Mammary epithelial cell (primary cell): Measurements from ENCODE around the gene DNAJA3.

ENCODE experiments used
- CTCF ChIP-seq, 2 donors: IDR thresholded peaks in 1 of 2; conservative IDR thresholded peaks in 1 of 2; 2 replicates each; pipeline ENCODE4 v1.5.1; 2011 to 2012; ENCODE audit warnings: inconsistent platforms in 2 of 2, low read length in 2 of 2, mild to moderate bottlenecking in 2 of 2, control low read depth in 1 of 2, low read depth in 1 of 2; ENCODE audit not compliant: insufficient read depth in 1 of 2; ENCODE audit errors: extremely low read depth in 1 of 2
- EZH2 ChIP-seq: IDR thresholded peaks from 2 replicates; pipeline ENCODE4 v1.6.1; 2012; ENCODE audit warnings: low read length, inconsistent platforms, borderline replicate concordance

- TF ChIP-seq EZH2 (no peak), CTCF (conservative IDR thresholded peaks at IDR 0.05 in 1 of 2, IDR thresholded peaks at IDR 0.05 in 1 of 2; ENCODE audit: extremely low read depth in 1 of 2, insufficient read depth in 1 of 2, low read depth in 1 of 2, low read length in 2 of 2) (no peak)
Measured at GRCh38 chr16:4412159-4412558, 13.5 kb upstream of the DNAJA3 start.
